ENCODE data around the gene TRAF3. TPM values are rescaled to one million over a fixed set of nuclear protein-coding genes. Genes with fewer than 3 reads are reported as not detected.

TRAF3 gene
- total RNA-seq, 2 experiments from 2014 or later, result 37.4 to 38.9 TPM

DNA sequence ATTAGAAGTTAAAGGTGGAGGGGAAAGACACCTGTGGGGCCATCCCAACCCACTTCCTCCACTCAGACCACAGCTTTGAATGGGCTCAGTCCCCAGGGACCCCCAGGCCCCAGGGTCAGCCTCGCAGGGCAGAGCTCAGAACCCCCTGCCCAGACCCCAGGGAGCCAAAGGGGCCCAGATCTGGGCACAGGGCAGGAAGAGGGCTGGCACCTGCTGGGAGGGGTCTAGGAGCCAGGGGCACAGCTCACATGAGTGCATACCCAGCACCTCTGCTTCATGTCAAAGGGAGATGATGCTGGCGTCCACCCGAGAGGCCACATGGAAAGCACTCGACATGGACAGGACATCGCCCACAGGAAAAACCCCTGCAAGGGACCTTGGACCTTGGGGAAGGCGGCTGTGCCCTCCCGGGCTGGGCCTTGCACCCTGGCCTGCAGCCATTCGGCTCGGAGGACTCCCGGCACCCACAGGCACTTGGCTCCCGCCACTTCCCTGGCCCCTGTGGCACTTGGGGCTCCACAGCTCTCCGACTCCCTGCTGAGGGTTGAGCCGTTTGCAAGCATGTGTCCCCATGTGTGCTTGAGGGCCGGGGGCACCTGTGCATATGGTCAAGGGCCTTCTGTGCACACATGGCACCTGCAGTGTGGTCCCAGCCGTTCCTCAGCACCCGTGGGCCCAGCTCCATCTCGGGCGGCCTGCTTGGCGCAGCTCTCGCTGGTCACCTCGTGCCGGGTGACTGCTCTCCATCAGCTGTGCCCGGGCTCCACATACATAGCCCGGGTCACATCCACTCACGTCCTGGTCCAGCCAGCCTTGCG lies 137.4 kb downstream of the TRAF3 start:
- H3K4me1 Mint-ChIP-seq, result peaks cover 2% of the 10 kb centered on the region
- CTCF ChIA-PET, result no interaction called here
- H3K4me3 Mint-ChIP-seq, result no peak overlapping the region
- no peaks in the 10 kb centered on the region for H3K36me3 Mint-ChIP-seq (ENCODE audit: low read depth)
- H3K9me3 Mint-ChIP-seq, result no peaks in the 10 kb centered on the region
- no peak for DNase-seq
- H3K27me3 Mint-ChIP-seq, result no peaks in the 10 kb centered on the region
- no peak overlapping the region for H3K27ac Mint-ChIP-seq
- POLR2A ChIA-PET, result no interaction called here

DNA sequence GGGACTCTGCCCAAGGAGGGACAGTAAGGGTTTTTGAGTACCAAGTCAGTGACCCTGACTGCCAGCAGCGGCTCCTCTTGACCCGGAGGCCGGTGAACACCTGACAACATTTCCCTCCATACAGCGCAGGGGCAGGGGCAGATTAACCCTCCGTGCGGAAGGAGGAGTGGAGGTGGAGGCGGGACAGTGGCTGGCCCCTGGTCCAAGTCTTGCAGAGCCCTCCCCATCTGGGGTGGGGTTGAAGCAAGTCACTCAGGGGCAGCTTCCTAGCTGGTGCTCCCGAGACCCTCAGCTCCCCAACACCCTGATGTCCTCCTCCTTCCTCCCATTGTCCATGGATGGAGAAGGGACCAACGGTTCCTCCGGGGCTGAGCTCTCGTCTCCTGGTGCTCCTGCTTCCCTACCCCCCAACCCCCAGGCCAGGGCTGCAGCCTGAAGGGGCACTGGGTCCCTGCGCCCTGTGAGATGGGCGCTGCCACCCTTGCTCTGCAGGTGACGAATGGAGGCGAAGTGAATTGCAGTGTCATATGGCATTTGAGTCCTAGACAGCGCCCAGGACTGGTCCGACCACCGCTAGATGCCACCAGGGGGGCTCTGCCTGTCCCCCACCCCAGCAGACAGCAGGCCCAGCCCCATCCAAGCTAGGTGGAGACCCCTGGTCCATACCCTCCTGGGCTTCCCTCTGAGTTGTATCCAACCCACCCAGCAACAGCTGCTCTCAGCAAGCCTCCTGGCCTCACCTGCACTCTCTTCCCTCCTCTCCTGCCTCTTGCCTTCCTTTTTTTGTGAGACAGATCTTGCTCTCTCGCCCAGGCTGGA lies 138.3 kb downstream of the TRAF3 start:
- peaks cover 2% of the 10 kb centered on the region for H3K4me1 Mint-ChIP-seq
- H3K27ac Mint-ChIP-seq, result no peak overlapping the region
- no peaks in the 10 kb centered on the region for H3K36me3 Mint-ChIP-seq (ENCODE audit: low read depth)
- DNase-seq, result no peak
- ChIA-PET POLR2A (no interaction called here), CTCF (interaction anchor here (1.1 kb wide), 1 partner anchor 221 kb away, joined by 4 read pairs; no protein-coding TSS in a partner anchor)
- H3K9me3 Mint-ChIP-seq, result no peaks in the 10 kb centered on the region
- no peaks in the 10 kb centered on the region for H3K27me3 Mint-ChIP-seq
- no peak overlapping the region for H3K4me3 Mint-ChIP-seq

DNA sequence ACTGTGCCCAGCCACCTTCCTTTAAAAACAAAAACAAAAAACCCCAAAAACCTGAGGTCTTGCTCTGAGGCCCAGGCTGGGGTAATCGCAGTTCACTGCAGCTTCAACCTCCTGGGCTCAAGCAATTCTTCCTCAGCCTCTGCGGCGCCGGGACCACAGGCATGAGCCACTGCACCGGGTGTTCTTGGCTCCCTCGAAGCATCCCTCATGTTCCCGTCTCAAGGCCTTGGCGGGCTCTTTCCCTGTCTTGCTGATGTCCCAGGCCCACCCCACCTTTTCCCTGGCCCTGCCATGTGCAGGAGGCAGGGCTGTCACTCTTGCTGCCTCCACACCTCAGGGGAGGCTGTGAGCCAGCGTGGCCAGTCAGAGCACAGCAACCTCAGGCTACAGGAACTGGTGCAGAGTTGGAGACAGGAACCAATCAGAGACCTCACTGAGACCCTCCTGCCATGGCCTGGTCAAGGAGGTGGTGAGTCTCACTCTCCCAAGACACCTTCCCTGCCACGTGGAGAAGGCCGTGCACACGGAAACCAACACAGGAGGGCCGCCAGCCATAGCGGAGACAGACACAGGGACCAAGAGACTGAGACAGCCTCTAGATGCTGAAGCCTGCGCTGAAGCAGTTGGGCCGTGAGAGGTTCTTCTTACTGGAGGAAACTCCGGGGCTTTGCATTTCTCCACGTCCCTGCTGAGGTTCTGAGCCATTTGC lies 139.3 kb downstream of the TRAF3 start:
- Mint-ChIP-seq H3K36me3 (ENCODE audit: low read depth) (no peaks in the 10 kb centered on the region), H3K4me3 (no peak overlapping the region), H3K27me3 (no peaks in the 10 kb centered on the region), H3K9me3 (no peaks in the 10 kb centered on the region), H3K27ac (no peak overlapping the region), H3K4me1 (peaks cover 2% of the 10 kb centered on the region)
- CTCF ChIA-PET, result interaction anchor here (0.8 to 1.9 kb wide), 4 partner anchors 131 to 222 kb away, joined by 3 to 5 read pairs (median 4); no protein-coding TSS in a partner anchor
- DNase-seq, result no peak
- POLR2A ChIA-PET, result no interaction called here

DNA sequence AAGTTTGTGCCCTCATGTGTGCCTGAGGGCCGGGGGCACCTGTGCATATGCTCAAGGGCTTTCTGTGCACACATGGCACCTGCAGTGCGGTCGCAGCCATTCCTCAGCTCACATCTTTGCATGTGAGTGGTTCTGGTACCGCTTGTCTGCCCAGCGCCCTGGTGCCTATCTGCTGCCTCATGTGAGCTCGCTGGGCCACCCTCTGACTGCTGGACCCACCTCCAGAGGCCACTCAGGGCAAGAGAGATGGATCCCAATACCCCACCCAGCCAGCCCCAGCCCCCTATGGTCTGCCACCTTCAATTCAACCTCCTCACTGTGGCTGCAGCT lies 139.8 kb downstream of the TRAF3 start:
- Mint-ChIP-seq H3K27me3 (no peaks in the 10 kb centered on the region), H3K36me3 (ENCODE audit: low read depth) (no peaks in the 10 kb centered on the region), H3K9me3 (no peaks in the 10 kb centered on the region), H3K4me1 (peaks cover 2% of the 10 kb centered on the region), H3K4me3 (no peak overlapping the region), H3K27ac (no peak overlapping the region)
- DNase-seq, result no peak
- POLR2A ChIA-PET, result no interaction called here
- CTCF ChIA-PET, result interaction anchor here (0.8 to 1.9 kb wide), 4 partner anchors 132 to 230 kb away, joined by 3 to 5 read pairs (median 3); no protein-coding TSS in a partner anchor

DNA sequence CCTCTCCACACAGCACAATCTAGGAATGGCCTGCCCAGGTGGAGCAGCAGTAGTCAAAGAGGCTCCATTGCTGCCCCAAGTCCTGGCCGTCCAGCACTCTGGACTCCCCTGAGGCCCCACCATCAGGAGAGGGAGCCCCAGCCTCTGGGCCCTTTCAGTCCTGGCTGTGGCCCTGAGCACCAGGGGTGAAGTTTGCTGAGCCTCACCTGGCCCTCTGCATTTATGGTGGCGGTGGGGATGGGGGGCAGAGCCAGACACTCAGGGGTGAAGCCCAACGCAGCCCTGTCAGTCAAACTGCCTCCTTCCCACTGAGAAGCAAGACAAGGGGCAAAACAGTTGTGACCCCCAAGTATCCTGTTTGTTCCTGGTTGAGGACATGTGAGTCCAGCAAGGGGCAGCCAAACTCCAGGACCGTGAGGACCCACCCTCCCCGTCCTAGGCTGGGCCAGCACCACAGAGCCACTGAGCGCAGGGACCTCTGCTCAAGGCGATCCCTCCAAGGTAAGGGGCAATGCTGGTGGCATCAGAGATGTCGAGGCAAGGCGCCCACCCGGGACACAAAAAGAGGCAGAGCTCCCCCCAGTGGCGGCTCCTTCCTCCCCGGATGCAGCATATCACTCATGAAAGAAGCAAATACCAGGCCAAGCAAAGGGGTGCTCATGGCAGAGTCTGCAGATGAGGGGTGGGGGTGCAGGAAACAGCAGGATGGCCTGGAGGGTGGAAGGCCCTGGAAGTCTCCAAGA lies 140.4 kb downstream of the TRAF3 start:
- Mint-ChIP-seq H3K4me1 (peaks cover 2% of the 10 kb centered on the region), H3K9me3 (no peaks in the 10 kb centered on the region), H3K27ac (no peak overlapping the region), H3K27me3 (no peaks in the 10 kb centered on the region), H3K4me3 (no peak overlapping the region), H3K36me3 (ENCODE audit: low read depth) (no peaks in the 10 kb centered on the region)
- POLR2A ChIA-PET, result no interaction called here
- CTCF ChIA-PET, result interaction anchor here (0.8 to 2.1 kb wide), 7 partner anchors 120 to 231 kb away, joined by 3 to 12 read pairs (median 3); no protein-coding TSS in a partner anchor
- DNase-seq, result peak; percentile 66

DNA sequence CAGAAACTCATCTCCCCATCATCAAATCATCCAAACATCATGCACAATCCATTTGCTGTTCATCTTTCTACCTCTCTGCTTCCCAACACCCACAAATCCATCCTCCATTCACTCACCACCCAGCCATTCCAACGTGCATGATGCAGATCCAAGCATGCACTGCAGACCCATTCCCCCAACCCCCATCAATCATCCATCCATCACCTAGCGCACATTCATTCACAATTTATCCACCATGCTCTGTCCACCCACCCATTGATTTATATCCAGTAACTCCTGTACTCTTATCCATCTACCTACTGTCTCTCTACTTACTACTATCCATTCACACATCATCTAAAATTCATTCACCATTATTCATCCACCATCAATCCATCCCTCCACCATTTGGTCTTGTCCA lies 141.2 kb downstream of the TRAF3 start:
- H3K36me3 Mint-ChIP-seq (ENCODE audit: low read depth), result no peaks in the 10 kb centered on the region
- POLR2A ChIA-PET, result no interaction called here

DNA sequence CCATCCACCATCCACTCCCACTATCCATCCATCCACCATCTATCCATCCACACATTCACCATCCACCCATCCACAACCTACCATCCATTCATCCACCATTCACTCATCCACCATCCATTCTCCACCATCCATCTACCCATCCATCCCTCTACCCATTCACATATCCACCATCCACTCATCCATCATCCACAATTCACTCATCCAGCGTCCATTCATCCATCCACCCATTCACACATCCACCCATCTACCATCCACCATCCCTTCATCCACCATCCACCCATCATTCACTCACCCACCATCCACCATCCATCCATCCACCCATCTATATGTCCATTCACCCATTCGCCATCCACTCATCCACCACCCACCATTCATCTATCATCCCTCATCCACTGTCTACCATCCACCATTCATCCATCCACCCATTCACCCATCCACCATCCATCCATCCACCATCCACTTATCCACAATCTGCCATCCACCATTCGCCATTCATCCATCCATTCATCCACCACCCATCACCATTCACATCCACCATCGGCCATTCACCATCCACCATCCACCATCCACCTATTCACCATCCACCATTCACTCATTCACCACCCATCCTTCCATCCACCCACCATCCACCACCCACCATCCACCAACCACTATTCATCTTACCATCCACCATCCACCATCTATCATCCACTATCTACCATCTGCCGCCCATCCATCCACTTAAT lies 143.2 kb downstream of the TRAF3 start:
- H3K9me3 Mint-ChIP-seq, result no peaks in the 10 kb centered on the region
- no peak overlapping the region for H3K4me3 Mint-ChIP-seq
- no peak for DNase-seq
- ChIA-PET POLR2A (no interaction called here), CTCF (no interaction called here)
- H3K36me3 Mint-ChIP-seq (ENCODE audit: low read depth), result no peaks in the 10 kb centered on the region
- H3K27ac Mint-ChIP-seq, result no peak overlapping the region
- H3K4me1 Mint-ChIP-seq, result peaks cover 5% of the 10 kb centered on the region
- peaks cover 15% of the 10 kb centered on the region for H3K27me3 Mint-ChIP-seq

More for the DNA sequence above, 141.2 kb downstream of the TRAF3 start:
- DNase-seq, result no peak
- peaks cover 5% of the 10 kb centered on the region for H3K27me3 Mint-ChIP-seq
- no peak overlapping the region for H3K27ac Mint-ChIP-seq
- H3K4me1 Mint-ChIP-seq, result peaks cover 5% of the 10 kb centered on the region
- CTCF ChIA-PET, result interaction anchor here (1.0 to 2.1 kb wide), 4 partner anchors 121 to 224 kb away, joined by 3 to 12 read pairs (median 5); no protein-coding TSS in a partner anchor
- H3K4me3 Mint-ChIP-seq, result no peak overlapping the region
- H3K9me3 Mint-ChIP-seq, result no peaks in the 10 kb centered on the region

DNA sequence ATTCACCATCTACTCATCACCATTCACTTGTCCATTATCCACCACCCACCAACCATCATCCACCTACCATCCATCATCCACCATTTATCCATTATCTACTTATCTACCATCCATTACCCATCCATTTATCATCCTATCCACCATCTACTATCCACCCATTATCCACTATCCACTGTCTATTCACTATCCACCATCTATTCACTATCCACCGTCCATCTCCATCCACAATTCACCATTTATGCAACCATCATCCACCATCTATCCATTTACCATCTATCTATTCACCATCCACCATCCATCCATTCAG lies 143.7 kb downstream of the TRAF3 start:
- POLR2A ChIA-PET, result no interaction called here
- Mint-ChIP-seq H3K4me3 (no peak overlapping the region), H3K36me3 (ENCODE audit: low read depth) (no peaks in the 10 kb centered on the region), H3K27ac (no peak overlapping the region), H3K27me3 (peaks cover 20% of the 10 kb centered on the region), H3K9me3 (no peaks in the 10 kb centered on the region), H3K4me1 (peaks cover 5% of the 10 kb centered on the region)
- CTCF ChIA-PET, result no interaction called here
- no peak for DNase-seq

DNA sequence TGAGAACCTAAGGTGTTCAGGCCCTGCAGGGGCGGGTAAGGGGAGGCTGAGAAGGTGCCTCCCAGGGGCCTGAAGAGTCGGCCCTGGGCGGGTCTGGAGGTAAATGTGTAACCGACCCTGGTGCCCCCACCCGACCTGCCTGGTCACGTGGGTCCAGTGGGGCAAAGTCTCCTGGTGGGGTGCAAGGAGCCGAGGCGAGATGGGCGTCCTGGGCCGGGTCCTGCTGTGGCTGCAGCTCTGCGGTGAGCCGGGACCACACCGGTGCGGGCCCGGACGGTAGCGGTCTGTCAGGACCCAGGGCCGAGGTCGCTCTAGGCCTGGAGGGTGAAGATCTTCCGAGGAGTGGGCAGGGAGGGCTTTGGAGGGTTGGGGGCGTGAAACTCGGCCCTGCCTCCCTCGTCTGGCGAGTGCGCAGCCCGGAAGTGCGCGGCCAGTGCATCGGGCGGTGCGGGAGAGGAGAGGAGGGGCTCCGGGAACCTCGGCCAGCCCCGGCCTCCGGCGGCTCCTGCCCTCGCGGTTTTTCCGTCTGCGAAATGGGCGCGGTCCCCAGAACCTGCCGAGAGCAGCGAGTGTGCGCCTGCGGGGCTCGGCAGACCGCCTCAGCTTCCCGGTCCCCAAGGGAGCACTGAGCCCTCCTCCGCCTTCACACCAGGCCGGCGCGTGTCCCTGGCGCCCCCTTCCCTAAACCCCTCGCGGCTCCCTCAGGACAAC lies 145.4 kb downstream of the TRAF3 start, which contains the start of gene AMN:
TSS of gene AMN (plus strand) at position 174 of the 711 bp plus-strand sequence. CDS start at position 200, 26 bp downstream.
- no peak for DNase-seq
- no peaks in the 10 kb centered on the region for H3K9me3 Mint-ChIP-seq
- POLR2A ChIA-PET, result no interaction called here

DNA sequence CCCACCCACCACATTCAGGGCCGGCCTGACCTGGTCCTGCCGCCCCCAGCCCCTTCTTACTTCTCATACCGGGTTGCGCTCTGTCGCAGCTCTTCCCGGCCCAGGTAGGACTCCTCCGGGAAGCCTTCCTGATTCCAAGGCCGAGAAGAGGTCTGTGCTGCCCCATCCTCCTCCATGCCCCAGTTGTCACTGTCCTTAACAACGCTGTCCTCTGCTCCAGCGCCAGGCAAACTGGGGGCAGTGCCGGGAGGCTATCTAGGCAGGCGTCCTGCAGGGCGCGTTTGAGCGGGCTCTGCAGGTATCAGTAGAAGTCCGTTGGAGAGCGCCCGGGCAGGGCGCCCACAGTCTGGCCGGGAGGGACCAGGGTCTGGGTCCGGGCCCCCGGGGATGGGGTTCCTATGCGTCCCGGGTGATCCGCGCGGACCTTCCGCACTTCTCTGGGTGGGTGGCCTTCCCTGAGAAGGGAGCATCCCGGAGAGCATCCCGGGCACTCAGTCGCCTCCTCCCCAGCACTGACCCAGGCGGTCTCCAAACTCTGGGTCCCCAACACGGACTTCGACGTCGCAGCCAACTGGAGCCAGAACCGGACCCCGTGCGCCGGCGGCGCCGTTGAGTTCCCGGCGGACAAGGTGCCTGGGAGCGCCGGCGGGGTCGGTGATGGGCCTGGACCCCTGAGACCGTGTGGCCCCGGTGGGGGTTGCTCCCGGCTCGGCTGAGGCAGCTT lies 146.1 kb downstream of the TRAF3 start:
- no peaks in the 10 kb centered on the region for H3K36me3 Mint-ChIP-seq (ENCODE audit: low read depth)
- H3K4me1 Mint-ChIP-seq, result peaks cover 9% of the 10 kb centered on the region
- H3K27ac Mint-ChIP-seq, result no peak overlapping the region
- peaks cover 37% of the 10 kb centered on the region for H3K27me3 Mint-ChIP-seq
- CTCF ChIA-PET, result no interaction called here
- POLR2A ChIA-PET, result no interaction called here
- peak overlapping the region; percentile 42 for H3K4me3 Mint-ChIP-seq
- H3K9me3 Mint-ChIP-seq, result no peaks in the 10 kb centered on the region
- DNase-seq, result no peak

More for the DNA sequence above, 145.4 kb downstream of the TRAF3 start, which contains the start of gene AMN:
- Mint-ChIP-seq H3K27me3 (peaks cover 32% of the 10 kb centered on the region), H3K4me3 (peak within 1 kb of the TSS; percentile 42), H3K27ac (no peak within 1 kb of the TSS), H3K36me3 (ENCODE audit: low read depth) (no peaks in the 10 kb centered on the region), H3K4me1 (peaks cover 4% of the 10 kb centered on the region)
- CTCF ChIA-PET, result no interaction called here

DNA sequence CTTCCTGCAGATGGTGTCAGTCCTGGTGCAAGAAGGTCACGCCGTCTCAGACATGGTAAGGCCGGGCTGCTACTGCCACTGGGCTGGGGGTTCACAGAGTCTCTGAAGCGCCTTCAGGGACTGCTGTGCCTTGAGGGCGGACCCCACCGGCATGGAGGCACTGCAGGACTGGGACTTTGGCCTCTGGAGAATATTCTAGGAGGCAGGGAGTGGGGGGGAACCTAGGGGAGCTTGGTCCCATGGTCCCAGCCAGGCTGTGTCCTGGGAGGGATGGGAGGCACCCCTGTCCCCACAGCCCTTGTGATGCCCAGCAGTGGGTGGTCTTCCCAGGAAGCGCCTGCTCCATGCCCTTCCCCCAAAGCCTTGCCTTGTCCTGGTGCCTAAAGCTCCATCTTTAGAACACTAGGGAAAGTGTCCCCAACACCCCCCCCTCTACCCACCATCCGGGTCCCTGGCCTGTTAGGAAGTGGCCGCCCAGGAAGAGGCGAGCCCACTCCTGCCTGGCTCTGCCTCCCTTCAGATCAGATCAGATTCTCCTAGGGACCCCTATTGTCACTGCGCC lies 146.8 kb downstream of the TRAF3 start:
- Mint-ChIP-seq H3K9me3 (no peaks in the 10 kb centered on the region), H3K36me3 (ENCODE audit: low read depth) (no peaks in the 10 kb centered on the region), H3K4me1 (peaks cover 12% of the 10 kb centered on the region), H3K27ac (no peak overlapping the region), H3K27me3 (peaks cover 40% of the 10 kb centered on the region), H3K4me3 (no peak overlapping the region)
- POLR2A ChIA-PET, result no interaction called here
- CTCF ChIA-PET, result no interaction called here
- no peak for DNase-seq
